NCI-H526 treated with DMSO at 0.1 percent for 48 hours (cell line): ENCODE results near the gene RRP12.
"Not testable (repeated sequence)": the region's sequence is repeated elsewhere in the genome, so short reads cannot be mapped to it uniquely, and the experiment has no call there.

Source experiments
- DNase-seq: peaks from one replicate; lab custom pipeline; 2025; lab: John Stamatoyannopoulos, UW

RRP12 gene, protein sequence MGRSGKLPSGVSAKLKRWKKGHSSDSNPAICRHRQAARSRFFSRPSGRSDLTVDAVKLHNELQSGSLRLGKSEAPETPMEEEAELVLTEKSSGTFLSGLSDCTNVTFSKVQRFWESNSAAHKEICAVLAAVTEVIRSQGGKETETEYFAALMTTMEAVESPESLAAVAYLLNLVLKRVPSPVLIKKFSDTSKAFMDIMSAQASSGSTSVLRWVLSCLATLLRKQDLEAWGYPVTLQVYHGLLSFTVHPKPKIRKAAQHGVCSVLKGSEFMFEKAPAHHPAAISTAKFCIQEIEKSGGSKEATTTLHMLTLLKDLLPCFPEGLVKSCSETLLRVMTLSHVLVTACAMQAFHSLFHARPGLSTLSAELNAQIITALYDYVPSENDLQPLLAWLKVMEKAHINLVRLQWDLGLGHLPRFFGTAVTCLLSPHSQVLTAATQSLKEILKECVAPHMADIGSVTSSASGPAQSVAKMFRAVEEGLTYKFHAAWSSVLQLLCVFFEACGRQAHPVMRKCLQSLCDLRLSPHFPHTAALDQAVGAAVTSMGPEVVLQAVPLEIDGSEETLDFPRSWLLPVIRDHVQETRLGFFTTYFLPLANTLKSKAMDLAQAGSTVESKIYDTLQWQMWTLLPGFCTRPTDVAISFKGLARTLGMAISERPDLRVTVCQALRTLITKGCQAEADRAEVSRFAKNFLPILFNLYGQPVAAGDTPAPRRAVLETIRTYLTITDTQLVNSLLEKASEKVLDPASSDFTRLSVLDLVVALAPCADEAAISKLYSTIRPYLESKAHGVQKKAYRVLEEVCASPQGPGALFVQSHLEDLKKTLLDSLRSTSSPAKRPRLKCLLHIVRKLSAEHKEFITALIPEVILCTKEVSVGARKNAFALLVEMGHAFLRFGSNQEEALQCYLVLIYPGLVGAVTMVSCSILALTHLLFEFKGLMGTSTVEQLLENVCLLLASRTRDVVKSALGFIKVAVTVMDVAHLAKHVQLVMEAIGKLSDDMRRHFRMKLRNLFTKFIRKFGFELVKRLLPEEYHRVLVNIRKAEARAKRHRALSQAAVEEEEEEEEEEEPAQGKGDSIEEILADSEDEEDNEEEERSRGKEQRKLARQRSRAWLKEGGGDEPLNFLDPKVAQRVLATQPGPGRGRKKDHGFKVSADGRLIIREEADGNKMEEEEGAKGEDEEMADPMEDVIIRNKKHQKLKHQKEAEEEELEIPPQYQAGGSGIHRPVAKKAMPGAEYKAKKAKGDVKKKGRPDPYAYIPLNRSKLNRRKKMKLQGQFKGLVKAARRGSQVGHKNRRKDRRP (N-terminal part only)

DNA sequence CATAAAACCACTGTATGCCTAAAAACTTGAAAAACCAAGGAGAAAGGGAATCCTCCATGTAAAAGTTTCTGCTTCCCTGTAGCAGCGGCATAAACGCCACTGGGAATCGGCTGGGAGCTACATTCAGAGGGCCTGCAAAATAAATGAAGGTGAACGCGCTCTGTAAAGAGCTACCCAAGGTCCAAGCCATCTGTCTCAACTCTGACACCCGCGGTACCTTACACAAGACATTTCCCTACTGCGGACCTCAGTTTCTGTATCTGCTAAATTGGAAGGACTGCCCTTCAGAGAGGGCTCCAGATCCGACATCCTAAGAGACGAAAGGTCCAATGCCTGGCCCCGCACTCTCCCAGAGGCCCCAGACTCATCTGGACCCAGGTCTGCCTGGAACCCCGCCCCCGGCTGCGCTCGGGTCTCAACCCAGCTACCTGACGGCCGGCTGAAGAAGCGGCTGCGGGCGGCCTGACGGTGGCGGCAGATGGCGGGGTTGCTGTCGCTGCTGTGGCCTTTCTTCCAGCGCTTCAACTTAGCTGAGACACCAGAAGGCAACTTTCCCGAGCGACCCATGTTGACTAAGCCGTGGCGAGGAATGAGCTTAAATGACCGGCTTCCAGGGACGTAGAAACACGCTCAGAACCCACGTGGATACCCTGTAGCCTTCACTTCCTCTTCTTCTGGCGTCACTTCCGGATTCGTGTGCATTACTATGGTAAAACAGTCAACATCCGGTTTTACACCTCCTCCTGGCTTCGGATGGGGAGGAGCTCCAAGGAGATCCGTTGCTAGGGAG lies at the start of gene RRP12:
Gene RRP12, minus strand, starts transcription at position 676 of the 790 bp plus-strand sequence. Its CDS starts 109 bp downstream, at position 567.
- DNase-seq, result peak; percentile 75

DNA sequence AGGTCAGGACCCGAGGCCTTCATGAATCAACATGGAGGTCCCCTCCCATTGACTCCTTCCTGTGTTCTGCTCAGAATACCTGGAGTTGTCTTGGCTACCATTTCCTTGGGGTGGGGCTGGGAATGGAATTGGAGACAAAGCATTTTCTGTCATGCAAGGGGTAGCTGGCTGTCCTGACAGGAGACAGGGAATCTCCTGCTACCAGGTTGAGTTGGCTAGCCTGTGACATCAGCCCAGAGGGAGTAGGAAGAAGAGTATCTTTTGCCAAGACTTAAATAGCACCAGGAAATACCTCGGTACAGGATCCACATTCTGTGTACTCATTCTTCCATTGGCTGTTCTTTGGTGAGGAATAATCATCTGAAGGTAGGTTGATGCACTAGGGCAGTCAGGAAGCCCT lies 49.7 kb upstream of the RRP12 start:
- no peak for DNase-seq

DNA sequence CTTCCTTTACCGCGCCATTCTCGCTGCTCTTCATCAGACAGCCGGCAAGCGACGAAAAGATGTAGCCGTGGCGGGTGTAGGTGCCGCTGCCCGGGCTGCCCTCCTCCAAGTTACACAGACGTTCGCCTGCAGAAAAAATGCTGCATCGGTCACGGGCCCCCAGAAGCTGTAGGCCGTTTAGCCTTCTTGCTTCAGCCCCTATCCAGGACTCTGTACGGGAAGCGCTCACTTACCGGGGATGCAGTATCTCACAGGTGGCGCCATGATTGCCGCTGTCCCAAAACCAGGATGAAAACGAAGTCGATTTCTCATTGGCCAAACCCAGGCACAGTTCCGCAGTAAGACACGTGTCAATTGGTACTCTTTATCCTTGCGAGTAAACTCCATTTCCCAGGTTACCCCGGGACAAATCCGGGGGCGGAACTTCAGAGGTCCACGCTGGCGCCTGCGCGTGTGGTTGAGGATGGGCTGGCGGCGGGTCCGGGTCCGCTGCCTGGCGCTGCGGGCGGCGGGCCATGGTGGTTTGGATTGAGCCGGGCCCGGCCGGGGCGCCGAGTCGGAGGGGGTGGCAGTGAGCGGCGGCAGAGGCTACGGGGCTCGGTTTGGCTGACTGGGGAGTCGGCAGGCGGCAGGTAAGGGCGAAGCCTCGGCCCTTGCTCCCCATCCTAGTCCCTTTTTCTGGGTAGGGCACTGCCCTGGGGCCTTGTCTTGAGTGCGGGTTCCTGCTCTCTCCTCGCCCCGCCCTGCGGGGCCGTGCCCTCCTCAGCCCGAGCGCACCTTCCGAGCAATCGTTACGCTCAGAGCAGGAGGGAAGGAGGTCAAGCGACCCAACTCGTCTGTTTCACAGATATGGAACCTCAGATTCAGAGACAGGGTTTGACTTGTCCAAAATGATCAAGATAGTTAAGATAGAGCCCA lies 44.8 kb upstream of the RRP12 start, which contains the start of the genes EXOSC1 and ZDHHC16:
Gene EXOSC1, minus strand, starts transcription at position 285 of the 918 bp plus-strand sequence. Its CDS starts 21 bp downstream, at position 264.
Gene ZDHHC16, plus strand, starts transcription at position 454 of the 918 bp plus-strand sequence. CDS start 5,501 bp downstream, outside the sequence.
- peak; percentile 90 for DNase-seq

DNA sequence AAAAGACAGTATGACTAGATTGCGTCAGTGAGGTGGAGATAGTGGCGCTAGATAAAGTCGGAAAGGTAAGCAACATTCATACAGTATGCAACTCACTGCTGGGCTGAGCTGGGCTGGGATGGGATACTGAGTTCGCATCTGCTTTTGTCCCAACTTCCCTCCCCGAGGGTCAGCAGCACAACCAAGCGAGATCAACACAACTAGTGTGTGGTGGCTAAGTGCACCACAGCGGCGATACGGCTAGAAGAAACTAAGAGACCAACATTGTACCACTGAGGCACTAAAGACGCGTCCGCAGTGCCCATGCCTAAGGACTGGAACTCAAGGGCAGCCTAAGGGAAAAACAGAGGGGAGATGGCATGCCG lies 44.2 kb upstream of the RRP12 start:
- no peak for DNase-seq

DNA sequence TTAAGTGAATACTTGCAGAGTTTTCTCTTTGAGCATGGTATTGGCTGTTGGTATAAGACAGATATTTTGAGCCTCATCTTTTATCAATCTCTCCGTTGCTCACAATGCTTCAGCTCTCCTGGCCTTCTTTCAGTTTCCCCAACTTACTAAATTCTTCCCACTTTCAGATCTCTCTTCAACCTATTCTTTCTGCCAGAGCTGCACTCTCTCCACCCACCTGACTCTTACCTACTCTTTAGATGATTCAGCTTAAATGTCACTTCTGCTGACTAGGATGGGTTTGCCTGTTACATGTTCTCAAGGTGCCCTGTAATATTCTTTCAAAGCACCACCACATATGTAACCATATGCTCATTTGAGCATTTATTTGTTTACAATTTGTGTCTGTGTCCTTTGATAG lies 43.1 kb upstream of the RRP12 start:
- no peak for DNase-seq

DNA sequence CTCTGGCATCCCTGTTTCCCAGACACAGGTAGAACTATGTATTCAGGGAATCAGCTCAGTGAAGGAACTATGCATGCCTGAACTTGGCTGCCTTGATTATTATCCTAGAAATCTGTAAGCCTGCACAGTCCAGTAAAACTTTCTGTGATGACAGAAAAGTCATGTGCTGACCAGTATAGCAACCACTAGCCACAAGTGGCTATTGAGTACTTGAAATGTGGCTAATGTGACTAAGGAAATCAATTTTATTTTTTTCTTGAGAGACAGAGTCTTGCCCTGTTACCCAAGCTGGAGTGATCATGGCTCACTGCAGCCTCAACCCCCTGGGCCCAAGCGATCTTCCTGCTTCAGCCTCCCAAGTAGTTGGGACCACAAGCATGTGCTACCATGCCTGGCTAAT lies 41.1 kb upstream of the RRP12 start:
- DNase-seq, result no peak

DNA sequence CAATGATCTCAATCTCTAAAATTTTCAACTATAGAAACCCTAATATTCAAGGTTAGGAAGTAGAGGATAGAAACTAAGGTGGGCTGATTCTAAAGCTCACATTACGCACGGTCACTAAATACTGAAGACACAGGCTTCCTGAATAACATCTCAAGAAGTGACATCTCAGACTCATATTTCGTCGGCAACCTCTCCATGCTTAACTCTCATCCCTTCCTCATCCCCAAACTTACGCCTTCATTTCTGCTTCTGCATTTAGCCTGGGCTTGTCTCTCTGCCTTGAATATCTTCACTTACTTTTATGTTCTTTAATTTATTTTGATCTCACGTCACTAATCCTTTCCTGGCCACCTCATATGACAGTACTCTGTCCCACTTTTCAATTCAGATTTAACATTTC lies 34.1 kb upstream of the RRP12 start:
- DNase-seq, result no peak

DNA sequence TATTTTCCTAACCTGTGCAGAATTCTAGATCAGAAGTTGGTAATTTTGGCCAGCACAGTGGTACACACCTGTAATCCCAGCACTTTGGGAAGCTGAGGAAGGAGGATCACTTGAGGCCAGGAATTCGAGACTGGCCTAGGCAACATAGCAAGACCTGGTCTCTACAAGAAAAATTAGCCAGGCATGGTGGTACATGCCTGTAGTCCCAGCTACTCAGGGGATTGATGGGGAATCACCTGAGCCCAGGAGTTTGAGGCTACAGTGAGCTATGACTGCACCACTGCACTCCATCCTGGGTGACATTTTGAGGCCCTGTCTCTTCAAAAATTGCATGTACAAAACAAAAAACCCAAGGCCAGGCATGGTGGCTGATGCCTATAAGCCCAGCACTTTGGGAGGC lies 33.4 kb upstream of the RRP12 start:
- no peak for DNase-seq

DNA sequence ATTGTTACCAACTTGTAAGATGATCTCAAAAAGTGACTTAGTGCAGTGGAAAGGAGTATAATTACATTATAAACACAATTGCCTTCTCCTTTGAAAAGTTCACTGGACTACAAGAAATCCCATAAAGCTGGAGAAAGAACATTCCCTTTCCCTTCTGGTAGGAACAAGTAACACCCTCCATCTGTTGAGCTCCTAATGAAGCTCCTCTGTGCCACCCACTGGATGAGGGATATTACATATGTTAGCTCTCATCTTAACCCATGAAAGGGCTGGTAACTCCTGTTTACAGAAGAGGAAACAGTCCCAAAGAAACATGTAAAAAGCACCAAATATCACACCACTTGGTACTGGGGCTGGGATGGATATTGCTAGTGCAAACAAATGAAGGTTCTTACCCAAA lies 32.9 kb upstream of the RRP12 start:
- no peak for DNase-seq

DNA sequence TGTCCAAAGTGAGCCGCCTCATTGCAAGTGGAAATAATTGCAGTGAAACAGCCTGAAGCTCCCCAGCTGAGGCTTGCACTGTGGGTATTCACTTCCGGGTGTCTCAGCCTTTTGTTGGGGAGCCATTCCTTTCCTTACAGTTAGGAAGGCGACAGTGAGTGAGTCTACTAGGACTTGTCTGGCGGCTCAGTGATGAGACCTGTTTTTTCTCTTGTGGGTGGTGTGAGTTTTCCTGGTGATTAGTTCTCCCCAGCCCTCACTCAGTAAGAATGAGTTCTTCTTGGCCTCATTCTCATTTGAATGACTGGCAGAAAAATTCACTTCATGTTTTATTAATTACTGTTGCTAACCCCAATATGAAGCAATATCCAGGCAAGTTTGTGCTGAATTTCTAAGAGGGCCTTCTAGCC lies 27.4 kb upstream of the RRP12 start:
- no peak for DNase-seq

DNA sequence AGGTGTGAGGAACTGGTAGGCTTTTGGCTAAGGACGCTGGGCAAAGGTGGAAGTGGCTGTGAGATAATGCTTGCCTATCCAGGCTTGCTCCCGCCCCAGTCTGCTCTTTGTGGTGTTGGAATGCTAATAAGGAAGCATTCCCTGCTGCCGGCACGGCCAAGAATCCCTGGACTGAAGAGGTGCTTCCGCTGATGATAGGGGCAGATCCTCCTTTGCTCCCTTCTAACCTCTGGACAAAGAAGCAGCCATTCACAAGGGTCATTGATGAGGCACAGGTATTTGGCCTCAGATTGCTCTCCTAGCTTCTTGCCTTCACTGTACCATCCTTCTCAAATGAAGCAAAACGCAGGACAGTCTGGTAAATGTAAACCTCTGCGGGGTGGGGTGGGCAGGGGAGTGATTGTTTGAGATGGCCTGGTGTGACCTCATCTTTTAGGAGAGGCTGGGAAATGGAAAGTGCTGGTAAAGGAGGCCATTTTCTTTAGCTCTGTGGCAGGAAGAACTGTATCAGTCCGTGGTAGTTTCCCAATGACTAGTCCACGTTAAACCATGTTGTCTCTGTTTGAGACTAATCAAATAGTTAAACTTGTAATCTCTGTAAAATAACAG lies 26.5 kb upstream of the RRP12 start:
- no peak for DNase-seq

DNA sequence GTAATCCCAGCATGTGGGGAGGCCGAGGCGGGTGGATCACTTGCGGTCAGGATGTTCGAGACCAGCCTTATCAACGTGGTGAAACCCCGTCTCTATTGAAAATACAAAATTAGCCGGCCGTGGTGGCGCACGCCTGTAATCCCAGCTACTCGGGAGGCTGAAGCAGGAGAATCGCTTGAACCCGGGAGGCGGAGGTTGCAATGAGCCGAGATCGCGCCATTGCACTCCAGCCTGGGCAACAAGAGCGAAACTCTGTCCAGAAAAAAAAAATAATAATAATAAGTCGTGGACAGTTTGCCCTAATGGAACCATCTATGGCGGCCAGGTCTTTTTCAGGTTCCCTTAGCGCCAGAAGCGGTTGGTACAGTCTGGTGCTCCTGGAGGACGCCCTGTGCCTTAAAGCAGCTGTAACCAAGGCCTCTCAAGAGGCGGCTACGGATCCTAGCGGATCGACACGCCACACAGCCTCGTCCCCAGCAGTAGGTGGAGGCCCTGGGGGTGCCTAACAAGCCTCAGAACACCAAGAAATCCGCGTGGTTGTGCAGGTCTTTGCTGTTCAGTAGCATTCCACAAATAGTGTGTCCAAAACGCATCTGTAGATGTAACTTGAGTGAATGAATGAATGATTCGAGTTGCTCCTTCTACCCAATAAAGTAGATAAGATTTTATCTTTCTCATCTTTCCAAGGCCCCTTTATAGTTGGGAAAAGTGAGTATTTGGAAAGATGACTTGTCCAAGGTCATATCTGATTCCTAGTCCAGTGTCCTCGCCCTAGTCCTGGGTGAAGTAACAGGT lies 25.8 kb upstream of the RRP12 start:
- DNase-seq, result no peak

DNA sequence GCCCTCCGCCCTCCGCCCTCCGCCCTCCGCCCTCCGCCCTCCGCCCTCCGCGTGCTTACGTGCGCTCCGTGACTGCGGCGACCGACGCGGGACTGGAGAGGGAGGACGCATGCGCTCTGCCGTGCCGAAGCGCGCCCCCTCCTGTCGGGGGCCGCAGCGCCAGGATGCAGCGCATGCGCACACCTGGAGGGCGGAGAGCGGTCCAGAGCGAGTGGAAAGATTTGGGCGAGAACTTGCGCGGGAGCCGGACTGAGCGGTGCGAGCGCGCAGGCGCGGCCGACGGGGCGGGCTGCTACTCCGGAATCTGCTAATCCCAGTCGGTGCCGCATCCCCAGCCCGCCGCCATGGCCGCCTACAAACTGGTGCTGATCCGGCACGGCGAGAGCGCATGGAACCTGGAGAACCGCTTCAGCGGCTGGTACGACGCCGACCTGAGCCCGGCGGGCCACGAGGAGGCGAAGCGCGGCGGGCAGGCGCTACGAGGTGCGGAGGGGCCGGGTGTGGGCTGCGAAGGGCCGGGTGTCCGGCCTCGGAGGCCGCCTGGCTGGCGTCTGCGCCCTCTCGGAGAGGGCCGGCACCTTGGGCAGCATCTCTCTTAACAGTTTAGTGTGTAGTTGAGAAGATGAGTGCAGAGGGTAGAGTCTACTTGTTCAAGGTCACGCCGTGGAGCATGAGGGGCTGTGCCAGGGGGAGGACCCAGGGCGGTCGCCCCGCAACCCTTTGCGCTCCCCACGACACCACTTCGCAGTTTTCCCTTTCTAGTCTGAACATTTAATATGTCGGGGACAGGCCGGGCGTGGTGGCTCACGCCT lies 25.0 kb upstream of the RRP12 start, which contains the start of gene PGAM1:
Gene PGAM1, plus strand, starts transcription at position 228 of the 812 bp plus-strand sequence. Its CDS starts 117 bp downstream, at position 345.
- DNase-seq, result peak; percentile 87

DNA sequence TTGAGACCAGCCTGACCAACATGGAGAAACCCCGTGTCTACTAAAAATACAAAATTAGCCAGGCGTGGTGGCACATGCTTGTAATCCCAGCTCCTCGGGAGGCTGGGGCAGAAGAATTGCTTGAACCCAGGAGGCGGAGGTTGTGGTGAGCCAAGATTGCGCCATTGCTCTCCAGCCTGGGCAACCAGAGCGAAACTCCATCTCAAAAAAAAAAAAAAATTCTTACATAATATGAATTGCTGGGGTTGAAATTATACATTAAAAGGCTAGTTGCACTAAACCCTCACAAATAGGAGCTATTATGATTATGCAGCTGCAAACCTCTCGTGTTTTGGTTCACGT lies 22.6 kb upstream of the RRP12 start:
- not testable (repeated sequence) for DNase-seq

DNA sequence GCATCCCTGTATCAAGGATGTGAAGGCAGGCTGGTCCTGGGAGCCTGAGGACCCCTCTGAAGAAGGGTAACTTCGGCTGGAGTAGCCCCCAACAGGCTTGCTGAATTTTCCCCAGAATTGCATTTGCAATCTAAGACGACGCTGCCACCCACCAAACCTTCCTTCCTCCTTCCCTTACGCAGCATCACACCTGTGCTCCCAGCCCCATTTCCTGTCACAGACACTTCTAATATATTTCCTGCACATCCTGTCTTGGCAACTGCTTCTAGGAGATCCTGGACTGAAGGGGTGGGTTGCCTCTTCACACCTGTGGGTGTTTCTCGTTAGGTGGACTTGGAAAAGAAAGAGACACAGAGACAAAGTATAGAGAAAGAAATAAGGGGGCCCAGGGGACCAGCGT lies 15.4 kb upstream of the RRP12 start:
- no peak for DNase-seq

DNA sequence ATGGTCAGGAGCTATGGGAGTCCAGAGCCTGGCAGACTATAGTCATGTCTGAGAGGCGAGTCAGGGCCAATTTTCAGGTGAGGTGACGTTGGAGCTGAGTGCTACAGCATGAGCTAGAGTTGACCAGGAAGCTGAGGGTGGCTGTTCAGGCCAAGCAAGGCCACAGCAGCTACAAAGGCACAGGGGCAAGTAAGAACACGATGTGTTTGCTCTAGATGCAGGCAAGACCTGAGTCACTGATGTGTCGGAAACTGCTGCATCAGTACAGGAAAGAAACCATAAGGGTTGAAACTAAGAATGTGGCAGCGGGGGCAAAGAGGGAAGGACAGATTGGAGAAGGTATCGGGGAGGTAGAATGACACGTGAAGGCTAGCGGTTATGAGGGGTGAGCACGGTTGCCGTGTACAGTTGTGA lies 11.8 kb upstream of the RRP12 start:
- no peak for DNase-seq

DNA sequence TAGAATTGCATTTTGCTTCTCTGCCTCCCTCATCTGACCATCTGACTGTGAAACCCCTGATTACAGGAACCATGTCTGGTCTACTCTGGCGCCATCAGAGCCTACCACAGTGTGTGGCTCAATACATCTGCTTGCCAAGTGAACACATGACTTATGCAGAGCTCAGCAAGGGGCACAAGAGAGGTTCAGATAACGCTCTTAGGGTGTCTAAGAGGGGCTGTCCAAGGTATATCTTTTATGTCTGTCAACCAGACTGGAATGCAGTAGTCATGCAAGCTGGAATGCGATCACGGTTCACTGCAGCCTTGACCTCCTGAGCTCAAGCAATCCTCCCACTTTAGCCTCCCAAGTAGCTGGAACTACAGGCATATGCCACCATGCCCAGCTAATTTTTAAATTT lies 10.3 kb upstream of the RRP12 start:
- no peak for DNase-seq

DNA sequence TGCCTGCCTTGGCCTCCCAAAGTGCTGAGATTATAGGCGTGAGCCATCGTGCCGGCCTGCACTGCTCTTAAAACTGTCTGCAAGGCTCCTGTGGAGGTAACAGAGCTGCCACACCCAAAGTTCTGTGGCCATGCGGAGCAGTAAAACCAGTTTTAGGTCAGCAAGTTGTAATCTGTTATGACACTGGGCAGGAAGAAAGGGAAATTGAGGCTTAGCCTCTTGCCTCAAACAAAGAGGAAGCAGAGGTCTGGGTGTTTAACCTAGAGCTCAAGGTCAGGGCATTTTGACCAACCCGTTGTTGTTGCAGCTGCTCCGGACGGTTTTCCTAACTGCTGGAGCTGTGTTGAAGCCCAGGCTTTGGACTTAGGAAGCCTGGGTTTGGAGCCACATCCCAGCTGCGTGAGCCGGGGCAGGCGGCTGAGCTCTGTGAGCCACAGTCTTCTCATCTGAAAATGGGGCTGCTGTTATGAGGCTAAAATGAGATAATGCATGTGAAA lies 7.4 kb upstream of the RRP12 start:
- DNase-seq, result no peak
